ENCODE results near the gene TEKT5.

DNA sequence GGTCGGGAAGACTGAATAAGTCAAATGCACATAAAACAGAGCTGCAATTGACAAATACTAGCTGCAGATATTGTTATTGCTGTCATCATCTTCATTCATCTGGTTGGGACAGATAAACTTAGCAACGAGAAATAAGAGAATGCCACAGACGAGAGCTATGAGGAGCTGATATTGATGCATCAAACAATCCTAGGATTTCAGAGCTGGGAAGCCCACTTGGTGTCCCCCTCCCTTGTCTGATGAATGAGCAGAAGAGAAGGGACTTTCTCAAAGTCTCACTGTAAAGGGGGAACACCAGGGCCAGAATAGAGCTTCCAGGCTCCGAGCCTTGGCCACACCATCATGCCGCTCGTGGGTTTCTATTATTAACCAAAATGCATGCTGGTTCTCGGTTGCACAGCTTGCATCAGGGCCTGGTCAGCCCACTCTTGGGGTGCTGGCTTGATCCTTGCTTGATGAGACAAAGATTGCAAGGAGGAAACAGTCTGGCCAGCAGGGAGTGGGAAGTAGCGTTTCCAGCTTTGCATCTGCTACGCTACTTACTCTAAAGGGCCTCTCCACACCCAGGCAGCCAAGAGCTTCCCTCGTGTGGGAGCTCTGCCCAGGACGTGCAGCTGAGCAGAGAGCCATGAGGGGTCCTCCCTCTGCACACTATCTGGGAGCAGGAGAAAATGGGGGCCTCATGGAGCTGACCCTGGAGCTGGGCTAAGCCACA is 85.9 kb downstream of the TEKT5 start:
- TF ChIP-seq, protein P1, sequence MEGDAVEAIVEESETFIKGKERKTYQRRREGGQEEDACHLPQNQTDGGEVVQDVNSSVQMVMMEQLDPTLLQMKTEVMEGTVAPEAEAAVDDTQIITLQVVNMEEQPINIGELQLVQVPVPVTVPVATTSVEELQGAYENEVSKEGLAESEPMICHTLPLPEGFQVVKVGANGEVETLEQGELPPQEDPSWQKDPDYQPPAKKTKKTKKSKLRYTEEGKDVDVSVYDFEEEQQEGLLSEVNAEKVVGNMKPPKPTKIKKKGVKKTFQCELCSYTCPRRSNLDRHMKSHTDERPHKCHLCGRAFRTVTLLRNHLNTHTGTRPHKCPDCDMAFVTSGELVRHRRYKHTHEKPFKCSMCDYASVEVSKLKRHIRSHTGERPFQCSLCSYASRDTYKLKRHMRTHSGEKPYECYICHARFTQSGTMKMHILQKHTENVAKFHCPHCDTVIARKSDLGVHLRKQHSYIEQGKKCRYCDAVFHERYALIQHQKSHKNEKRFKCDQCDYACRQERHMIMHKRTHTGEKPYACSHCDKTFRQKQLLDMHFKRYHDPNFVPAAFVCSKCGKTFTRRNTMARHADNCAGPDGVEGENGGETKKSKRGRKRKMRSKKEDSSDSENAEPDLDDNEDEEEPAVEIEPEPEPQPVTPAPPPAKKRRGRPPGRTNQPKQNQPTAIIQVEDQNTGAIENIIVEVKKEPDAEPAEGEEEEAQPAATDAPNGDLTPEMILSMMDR (IDR thresholded peaks at IDR 0.05) = no peak
- TF ChIP-seq POLR2A (IDR thresholded peaks at IDR 0.05) = no peak

Data from right lobe of liver (tissue), 4 donors.